Activated CD4-positive, alpha-beta T cell treated with anti-CD3 and anti-CD28 coated beads, Interleukin-10, Interleukin-2, amounts not matched to agents 100 ng/mL and 50 ng/mL, durations not matched to agents 16 hours and 8 hours (primary cell): ENCODE data around the gene IGLL5.
"Not testable (repeated sequence)": the region's sequence is repeated elsewhere in the genome, so short reads cannot be mapped to it uniquely, and the experiment has no call there.

Experiments
- DNase-seq: peaks from one replicate; pipeline ENCODE4 v3.0.0-alpha.2; 2020

Gene IGLL5

GRCh38 chr22:22902247-22903001 is 14.8 kb downstream of the IGLL5 start:
- DNase-seq: no peak

DNA sequence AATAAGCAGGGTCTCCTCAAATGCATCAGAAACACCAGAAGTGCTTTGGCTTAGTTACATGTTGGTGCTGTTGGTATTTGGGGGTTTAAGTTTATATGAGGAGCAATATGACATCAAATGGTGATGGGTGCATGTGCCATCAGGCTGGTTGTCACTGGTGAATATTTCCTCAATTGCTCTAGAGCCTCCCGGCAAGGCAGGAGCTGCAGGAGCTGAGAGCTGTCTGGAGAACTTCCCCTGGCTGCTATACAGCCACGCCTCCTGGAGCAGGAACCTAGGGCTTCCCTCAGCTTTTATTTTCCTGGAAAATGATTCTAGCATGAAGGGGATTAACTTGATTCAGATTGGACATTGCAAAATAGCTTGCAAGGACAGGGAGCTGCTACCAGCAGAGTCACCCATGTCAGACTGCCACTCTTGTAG is 15.8 kb downstream of the IGLL5 start:
- DNase-seq: no peak

DNA sequence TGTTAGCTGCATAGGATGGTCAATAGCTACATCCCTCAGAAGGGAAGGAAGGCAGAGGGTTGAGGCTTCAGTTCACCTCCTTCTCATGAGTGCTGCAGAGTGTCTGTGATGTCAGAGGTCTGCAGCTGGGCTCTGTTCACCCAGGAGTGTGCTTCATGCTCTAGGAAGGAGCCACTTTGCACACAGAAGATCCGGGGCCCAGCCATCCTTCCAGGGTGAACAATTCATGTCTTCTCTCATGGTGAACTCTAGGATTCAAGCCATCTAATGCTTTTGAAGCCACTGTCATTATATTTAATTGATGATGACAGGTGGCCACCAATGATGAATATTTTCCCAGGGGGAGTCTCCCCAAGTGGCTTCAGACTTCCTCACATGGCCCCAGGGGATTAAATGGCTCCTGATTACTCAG is 16.2 kb downstream of the IGLL5 start:
- DNase-seq: not testable (repeated sequence)

GRCh38 chr22:22904736-22905135 is 17.1 kb downstream of the IGLL5 start:
- DNase-seq: not testable (repeated sequence)

GRCh38 chr22:22906391-22906790 is 18.8 kb downstream of the IGLL5 start:
- not testable (repeated sequence) for DNase-seq

GRCh38 chr22:22906907-22907550 is 19.4 kb downstream of the IGLL5 start:
- no peak for DNase-seq

GRCh38 chr22:22907551-22908494 is 20.2 kb downstream of the IGLL5 start:
- DNase-seq: no peak

DNA sequence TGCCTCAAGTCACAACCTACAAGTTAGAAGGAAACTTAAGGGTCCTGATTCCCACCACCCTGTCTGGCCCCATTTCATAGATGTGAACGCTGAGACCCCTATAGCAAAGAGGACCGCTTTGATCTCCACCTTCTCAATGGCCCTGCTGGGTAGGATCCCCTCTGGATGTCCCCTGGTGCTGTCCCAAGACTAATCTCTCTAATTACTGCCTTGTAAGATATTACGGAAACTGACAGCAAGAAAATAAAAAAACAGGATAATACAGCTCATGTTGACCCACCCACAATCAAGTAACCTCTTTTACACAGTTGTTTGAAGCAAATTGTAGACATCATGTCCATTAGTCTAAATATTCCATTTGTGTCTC is 20.9 kb downstream of the IGLL5 start:
- no peak for DNase-seq

DNA sequence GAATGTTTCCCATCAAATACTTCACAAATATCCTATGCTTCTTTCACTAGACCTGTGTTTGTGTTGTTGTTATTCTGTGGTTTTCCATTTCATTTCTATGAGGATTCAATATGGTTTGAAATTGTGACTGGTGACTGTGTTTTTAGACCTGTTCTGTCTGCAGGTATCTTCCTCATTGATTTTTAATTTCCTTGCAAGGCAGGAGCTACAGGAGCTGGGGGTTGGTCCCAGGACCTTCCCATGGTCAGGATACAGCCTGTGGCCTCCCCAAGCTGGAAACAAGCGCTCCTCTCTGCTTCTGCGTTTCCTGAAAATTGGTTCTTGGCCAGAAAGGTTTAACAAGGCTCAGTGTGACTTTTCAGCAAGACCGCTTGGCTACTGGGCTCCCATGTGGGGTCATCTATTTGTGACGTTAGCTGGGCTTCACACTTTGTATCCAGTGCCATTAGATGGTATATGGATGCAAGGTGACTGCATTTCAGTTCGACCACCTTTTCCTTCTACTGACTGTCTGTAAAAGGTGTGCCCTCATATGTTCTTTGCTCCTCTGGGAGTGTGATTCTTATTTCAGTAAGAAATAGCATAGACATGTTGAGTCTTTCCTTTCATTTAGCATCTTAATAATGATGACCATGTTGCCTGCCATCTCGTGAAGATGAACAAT is 21.5 kb downstream of the IGLL5 start:
- DNase-seq: no peak

GRCh38 chr22:22909605-22910271 is 22.1 kb downstream of the IGLL5 start:
- no peak for DNase-seq

DNA sequence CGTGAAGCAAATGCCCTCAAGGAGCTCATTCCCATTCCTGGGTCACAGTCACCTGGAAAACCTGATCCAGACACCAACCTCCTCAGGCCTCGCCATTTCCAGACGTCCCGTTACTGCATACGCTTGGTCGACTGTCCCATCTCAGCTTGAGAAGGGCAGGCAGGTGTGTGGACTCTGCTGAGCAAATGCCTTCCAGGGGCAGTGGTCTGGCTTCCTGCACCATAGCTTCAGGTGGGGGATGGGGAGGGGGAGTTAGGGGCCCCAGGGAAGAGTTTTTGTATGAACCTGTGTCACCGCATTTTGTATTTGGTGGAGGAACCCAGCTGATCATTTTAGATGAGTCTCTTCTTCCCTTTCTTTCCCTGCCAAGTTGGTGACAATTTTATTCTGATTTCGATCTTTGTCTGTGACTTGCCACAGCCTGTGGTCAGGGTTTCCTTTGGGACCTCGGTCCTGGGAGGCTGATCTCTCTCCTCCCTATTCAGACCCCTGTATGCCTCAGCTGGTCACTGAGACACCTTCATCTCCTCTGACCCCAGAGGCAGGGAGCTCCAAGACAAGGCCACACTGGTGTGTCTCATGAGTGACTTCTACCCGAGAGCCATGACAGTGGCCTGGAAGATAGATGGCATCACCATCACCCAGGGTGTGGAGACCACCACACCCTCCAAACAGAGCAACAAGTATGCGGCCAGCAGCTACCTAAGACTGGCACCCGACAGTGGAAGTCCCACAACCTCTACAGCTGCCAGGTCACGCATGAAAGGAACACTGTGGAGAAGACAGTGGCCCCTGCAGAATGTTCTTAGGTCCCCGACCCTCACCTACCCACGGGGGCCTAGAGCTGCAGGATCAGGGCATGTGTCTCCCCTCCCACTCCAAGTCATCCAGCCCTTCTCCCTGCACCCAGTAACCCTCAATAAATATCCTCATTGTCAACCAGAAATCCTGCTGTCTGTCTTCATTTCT is 22.9 kb downstream of the IGLL5 start:
- no peak for DNase-seq

DNA sequence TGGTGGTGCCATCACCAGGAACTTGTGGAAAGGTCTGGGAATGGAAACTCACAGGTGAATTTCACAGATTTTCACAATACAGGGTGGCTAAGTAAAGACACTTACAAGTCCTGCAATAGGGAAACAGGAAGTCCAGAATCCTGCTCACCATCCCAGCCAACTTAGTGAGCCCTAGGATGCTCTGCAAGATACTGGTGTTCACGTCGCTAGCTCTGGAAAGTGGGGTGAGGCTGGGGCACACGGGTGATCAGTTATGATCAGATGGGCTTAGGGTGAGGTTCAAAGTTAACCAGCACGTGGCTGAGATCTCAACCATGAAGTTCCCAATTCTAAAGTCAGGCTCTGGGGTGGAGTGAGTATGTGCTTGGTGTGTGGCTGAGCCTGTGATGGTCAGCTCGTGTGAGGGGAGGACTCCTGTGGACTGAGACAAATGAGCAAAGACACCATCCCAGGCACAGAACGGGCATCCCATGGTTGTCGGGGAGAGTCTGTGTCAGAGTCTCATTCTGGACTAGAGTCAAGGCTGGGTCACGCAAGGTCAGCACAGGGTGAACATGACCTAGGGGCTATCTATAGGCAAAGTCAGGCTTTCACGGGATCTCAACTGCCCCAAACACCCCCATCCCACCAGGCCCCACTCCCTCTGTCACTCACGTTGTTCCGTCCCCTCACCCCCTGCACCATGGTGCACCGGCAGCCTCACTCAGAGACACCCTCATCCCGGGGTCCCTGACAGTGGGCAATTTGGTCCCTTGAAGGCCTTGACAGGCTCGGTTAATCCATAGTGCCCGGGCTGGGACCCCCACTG is 23.9 kb downstream of the IGLL5 start:
- DNase-seq: no peak

- DNase-seq: no peak
Observed at GRCh38 chr22:22912135-22912987, 24.7 kb downstream of the IGLL5 start.

DNA sequence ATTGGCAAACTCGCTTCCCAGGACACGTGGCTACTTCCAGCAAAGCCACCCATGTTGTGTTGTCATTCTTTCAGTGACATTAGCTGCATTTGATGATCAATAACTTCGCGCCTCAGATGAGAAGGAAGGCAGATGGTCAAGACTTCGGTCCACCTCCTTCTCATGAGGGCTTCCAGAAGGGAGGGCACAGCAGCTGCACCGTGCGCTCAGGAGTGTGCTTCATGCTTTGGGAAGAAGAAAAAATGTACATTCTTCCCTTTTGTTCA is 25.3 kb downstream of the IGLL5 start:
- no peak for DNase-seq

- DNase-seq: no peak
Observed at GRCh38 chr22:22913989-22914388, 26.4 kb downstream of the IGLL5 start.

GRCh38 chr22:22914726-22915669 is 27.4 kb downstream of the IGLL5 start:
- no peak for DNase-seq

DNA sequence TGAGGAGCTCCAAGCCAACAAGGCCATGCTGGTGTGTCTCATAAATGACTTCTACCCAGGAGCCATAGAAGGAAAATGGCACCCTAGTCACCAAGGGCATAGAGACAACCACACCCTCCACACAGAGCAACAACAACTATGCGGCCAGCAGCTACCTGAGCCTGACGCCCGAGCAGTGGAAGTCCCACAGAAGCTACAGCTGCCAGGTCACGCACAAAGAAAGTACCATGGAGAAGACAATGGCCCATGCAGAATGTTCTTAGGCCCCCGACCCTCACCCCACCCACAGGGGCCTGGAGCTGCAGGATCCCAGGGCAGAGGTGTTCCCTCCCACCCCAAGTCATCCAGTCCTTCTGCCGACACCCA is 28.0 kb downstream of the IGLL5 start:
- DNase-seq: no peak

- no peak for DNase-seq
Observed at GRCh38 chr22:22916215-22916951, 28.8 kb downstream of the IGLL5 start.
